NCI-H128 (cell line): Measurements from ENCODE around the gene ZNF565.
"Not testable (repeated sequence)": the region's sequence is repeated elsewhere in the genome, so short reads cannot be mapped to it uniquely, and the experiment has no call there.

Experiments used
- DNase-seq: peaks from one replicate; lab custom pipeline; 2025; ENCODE audit not compliant: unreplicated experiment; lab: John Stamatoyannopoulos, UW

ZNF565 gene

DNA sequence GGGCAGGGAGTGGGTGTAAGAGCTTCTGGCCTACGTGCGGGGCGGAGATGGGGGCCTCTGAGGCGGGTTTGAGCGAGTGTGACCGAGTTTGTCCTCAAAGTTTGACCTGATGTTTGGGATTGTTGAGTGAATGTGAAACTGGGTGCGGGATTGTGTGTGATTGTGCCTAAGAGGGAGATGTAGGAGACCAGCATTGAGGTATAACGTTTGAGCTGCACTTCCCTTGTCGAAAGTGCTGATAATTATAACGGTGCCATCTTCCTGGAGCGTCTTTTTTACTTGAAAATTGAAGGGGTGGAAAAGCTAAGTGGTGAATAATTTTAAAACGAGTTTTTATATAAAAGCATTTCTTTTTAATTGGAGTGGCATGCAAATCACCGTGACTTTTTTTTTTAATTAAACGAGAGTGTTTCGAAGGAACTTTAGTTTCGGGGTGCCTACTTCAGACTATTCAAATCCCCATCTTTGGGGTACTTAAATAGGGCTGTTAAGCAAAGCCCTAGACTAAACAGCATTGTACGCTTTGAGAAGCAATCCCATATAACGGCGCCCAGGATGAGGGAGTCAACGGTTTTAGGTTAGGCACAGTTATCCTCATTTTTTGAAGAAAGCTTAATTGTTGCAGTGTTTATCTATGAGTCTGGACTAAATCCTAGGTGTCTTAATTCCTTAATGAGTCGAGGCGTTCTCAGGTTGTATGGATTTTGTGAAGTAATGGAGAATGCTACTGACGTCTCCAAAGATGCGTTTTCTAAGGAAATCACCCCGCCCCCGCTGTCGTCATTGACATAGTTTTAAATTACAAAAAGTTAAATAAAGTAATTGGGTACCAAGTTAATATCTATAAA, 1.0 kb upstream of the ZNF565 start:
- DNase-seq = no peak

DNA sequence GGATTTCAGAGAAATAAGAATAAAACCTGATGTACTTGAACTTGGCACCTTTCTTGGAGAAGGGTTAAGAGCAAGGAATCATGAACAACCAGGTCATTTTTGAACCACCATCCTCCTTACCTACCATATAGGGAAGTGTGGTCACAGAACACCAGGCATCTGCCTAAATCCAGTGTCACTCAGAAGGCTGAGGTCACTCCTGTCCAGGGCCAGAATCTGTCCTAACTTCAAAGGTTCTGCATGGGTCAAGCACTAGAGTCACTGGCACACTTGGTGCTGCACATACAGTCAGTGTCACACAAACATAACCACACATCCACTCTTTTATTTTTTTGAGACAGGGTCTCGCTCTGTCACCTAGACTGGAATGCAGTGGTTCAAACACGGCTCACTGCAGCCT, 1.6 kb downstream of the ZNF565 start:
- no peak for DNase-seq

DNA sequence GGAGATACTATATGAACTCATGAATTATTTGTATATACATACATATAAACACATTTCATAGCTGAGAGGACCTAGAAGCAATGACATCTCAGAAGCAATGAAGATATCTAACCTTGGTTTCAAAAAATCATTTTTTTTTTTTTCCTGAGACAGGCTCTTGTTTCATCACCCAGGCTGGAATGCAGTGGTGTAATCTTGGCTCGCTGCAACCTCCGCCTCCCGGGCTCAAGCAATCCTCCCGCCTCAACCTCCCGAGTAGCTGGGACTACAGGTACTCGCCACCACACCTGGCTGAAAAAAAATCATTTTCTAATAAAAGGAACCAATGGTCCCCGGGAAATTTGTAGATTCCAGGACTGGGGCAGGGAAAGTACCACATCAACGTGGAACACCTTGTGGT, 4.0 kb downstream of the ZNF565 start:
- no peak for DNase-seq

DNA sequence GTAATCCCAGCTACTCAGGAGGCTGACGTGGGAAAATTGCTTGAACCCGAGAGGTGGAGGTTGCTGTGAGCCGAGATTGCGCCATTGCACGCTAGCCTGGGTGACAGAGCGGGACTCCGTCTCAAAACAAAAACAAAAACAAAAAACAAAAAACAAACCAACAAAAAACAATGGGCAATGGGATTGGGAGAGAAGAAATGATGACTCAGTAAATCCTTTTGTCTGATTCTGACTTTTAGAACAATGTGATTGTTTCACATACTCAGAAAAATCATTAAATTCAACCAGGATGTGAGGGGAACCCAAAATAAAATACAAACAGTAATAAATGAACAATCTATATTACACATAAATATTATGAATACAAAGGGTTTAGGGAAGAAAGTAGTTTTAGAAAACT, 5.1 kb downstream of the ZNF565 start:
- DNase-seq = no peak

DNA sequence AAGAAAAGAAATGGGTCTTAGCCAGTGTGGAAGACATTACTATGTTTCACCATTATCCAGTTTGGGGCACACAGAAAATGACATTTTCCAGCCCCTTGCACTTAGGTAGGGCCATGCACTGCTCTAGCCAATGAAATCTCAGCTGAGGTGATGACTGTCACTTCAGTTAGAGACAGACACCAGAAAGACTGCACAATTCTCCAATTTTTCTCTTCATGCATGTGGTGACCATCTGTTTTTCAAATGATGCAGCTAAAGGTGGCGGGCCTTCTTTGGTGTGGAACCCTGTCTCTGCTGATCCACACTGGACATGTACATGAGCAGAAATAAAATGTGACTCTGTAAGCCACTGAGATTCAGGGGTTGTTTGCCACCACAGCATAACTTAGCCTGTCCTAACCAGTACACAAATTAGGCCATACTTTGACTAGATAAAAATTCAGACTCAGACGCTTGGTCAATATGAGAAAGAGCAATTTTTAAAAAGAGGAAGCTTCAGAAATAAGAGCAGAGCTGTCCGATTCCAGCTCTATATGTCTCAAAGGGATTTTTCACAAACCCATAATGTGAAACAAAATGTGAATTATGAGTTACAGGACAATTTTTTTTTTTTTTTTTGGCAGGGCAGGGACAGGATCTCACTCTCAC, 6.7 kb downstream of the ZNF565 start:
- DNase-seq = no peak

DNA sequence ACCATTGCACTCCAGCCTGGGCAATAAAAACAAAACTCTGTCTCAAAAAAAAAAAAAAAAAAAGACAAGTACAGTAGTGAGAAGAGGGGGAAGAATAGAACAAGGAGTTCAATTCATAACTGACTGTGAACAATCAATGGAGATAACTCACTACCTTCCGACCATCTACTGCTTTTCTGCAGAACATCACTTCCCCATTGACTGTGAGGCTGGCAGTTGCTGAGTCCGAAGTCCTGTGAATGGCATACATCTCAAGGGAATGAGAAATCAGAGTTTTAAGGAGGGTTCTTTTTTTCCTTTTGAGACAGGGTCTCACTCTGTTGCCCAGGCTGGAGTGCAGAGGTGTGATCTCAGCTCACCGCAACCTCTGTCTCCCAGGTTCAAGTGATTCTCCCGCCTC, 11.2 kb downstream of the ZNF565 start:
- no peak for DNase-seq

DNA sequence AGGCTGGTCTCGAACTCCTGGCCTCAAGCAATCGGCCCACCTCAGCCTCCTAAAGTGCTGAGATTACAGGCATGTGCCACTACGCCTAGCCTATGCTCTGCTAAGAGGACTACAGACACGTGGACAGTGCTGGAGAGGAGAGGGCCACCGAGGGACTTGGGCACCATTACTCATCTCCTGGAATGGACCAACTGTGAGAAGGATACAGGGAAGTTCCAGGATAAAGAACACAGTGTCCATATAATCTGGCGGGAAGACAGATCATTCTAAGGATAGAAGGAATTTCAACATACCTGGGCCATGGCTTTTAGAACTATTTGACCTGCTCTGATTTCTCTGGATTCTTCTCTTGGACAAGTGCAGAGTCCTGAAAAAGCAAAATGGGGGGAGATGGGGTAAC, 12.8 kb downstream of the ZNF565 start:
- no peak for DNase-seq

DNA sequence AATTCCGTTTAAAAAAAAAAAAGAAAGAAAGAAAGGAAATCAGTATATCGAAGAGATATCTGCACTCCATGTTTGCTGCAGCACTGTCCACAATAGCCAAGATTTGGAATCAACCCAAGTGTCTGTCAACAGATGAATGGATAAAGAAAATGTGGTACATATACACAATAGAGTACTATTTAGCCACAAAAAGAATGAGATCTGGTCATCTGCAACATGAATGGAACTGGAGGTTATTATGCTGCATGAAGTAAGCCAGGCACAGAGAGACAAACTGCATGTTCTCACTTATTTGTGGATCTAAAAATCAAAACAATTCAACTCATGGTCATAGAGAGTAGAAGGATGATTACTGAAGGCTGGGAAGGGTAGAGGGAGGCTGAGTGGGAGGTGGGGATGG, 16.3 kb downstream of the ZNF565 start:
- no peak for DNase-seq

DNA sequence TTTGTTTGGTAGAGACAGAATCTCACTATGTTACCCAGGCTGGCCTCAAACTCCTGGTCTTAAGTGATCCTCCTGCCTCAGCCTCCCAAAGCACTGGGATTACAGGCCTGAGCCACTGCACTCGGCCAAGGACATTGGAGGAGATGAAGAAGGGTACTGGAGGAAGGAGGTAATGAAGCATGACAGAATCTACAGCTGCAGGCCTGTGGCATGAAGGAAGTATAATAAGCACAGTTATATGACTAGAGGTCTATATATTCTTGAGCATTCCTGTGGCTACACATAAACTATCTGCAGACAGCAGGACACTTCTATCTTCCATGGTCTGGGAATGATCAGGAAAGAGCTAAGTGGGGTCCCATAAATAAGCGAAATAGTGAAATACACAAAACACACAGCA, 18.2 kb downstream of the ZNF565 start:
- DNase-seq = no peak

DNA sequence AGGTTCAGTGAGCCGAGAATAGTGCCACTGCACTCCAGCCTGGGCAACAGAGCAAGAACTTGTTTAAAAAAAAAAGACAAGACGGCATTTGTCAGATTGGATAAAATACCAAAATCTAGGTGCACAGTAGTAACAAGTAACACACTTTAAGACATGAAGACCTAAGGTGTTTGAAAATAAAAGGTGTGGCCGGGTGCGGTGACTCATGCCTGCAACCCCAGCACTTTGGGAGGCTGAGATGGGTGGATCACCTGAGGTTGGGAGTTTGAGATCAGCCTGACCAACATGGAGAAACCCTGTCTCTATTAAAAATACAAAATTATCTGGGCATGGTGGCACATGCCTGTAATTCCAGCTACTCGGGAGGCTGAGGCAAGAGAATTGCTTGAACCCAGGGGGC, 27.7 kb downstream of the ZNF565 start:
- DNase-seq = not testable (repeated sequence)

DNA sequence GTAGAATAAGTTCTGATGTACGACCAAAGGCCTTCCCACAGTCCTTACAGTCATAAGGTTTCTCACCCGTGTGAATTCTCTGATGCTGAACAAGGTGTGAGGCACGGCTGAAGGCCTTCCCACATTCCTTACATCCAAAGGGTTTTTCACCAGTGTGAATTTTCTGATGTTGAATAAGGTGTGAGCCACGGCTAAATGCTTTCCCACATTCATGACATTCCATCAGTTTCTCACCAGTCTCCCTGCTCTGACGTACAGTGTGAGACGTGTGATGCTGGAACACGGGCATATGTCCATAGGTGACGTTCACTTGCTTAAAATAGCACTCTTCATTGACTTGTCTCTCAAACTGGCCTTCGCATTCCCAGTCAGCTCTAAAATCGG, 31.2 kb downstream of the ZNF565 start:
- no peak for DNase-seq

DNA sequence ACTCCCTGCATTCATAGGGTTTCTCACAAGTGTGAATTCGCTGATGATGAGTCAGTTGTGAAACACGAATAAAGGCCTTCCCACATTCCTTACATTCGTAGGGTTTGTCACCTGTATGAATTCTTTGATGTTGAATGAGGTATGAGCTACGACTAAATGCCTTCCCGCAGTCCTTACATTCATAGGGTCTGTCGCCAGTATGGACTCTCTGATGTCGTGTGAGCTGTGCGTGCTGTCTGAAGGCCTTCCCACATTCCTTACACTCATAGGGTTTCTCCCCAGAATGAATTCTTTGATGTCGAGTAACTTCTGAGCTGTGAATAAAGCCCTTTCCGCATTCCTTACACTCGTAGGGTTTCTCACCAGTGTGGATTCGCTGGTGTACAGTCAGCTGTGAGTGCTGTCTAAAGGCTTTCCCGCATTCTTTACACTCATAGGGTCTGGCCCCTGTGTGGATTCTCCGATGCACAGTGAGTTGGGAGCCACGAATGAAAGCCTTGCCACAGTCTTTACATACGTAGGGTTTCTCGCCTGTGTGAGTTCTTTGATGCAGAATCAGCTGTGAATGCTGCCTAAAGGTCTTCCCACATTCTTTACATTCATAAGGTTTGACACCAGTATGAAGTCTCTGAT, 31.7 kb downstream of the ZNF565 start:
- no peak for DNase-seq

DNA sequence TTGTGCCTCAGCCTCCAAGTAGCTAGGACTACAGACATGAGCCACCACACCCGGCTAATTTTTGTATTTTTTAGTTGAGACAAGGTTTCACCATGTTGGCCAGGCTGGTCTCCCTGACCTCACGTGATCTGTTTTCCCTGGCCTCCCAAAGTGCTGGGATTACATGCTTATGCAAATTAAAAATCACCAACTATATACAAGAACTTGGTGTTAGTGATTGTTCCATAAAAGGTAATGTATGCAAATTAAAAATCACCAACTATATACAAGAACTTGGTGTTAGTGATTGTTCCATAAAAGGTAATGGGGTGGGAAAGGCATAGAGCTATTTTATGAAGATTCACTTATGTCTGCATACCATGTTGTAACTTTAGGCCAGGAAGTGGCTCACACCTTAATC, 35.4 kb downstream of the ZNF565 start:
- DNase-seq = not testable (repeated sequence)

DNA sequence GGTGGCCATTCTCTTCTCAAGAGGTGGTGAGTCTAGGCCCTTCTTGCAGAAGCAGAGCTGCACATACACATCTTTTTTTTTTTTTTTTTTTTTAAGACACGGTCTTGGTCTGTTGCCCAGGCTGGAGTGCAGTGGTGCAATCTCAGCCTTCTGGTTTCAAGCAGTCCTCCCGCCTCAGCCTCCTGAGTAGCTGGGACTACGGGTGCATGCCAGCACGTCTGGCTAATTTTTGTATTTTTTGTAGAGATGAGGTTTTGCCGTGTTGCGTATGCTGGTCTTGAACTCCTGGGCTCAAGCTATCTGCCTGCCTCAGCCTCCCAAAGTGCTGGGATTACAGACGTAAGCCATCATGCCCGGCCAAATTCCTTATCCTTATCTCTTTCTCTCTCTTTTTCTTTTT, 40.6 kb downstream of the ZNF565 start:
- DNase-seq = not testable (repeated sequence)

DNA sequence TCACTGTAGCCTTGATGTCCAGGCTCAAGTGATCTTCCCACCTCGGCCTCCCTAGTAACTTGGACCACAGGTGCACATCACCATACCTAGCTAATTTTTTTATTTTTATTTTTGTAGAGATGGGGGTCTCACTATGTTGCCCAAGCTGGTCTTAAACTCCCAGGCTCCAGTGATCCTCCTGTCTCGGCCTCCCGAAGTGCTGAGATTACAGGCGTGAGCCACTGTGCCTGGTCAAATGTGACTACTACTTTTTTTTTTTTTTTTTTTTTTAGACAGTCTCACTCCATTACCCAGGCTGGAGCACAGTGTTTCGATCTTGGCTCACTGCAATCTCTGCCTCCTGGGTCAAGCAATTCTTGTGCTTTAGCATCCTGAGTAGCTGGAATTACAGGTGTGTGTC, 41.6 kb downstream of the ZNF565 start:
- DNase-seq = no peak

DNA sequence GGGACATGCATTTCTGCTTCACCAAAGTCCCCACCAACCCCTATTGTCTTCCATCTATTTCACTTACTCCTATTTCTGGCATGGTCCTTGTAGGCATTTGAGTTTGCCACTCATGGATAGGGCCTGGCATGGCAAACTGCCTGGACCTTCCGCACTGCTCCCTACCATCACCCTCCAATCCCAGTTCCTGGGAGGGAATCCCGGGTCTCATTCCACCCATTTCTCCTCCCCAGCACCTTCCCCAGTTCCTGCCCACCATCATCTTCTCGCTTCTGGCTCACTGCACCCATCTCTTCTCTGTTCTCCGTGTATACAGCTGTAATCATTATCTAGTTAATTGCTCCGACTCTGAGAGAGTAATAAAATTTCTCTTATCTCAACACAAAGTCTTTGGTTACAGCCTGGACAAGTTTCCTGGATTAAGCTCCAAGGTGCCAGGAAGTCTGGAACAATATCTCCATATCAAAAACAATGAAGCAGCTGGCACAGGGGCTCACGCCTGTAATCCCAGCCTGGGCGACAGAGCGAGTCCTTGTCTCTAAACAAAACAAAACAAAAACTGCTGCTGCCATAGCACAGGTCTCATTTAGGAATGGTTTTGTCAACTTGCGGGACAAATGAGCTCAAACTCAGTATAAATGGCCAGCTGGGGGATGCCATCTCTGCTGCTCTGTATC, 45.2 kb downstream of the ZNF565 start:
- no peak for DNase-seq

DNA sequence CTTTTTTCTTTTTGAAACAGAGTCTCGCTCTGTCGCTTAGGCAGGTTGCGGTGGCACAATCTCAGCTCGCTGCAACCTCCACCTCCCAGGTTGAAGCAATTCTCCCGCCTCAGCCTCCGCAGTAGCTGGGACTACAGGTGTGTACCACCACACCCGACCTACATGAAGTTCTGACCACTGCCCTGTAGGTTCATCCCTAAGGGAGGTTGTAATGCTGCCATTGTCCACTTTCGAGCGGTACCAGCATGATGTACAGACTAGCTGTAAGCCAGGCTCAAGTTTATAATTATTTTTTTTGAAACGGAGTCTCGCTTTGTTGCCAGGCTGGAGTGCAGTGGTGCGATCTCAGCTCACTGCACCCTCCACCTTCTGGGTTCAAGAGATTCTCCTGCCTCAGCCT, 50.7 kb downstream of the ZNF565 start:
- DNase-seq = no peak

DNA sequence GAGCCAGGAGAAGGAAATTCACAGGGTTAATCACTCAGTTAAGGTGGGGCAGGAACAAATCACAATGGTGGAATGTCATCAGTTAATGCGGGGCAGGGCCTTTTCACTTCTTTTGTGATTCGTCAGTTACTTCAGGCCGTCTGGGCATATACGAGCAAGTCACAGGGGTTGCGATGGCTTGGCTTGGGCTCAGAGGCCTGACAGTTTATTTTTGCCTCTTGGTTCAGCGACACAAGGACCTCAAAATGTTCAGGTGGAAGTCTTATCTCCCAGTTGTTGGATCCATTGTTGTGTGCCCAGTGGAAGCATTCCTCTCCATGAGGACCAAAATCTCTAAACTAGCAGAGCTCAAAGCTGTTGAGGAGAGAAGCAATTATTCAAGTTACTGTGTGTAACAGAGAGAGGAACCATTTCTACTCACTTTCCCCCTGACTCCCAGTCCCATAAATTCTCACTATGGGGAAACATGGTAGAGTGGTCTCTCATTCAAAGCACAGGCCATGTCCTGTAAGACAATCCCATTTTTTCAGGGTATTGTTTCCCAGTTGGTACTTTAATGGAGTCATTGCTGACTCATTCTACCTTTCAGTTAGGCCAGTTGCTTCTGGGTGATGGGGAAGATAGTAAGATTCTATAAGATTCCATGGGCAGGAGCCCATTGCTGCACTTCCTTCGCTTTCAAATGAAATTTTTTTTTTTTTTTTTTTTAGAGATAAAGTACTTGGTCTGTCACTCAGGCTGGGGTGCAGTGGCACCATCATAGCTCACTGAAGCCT, 53.5 kb downstream of the ZNF565 start:
- DNase-seq = no peak

DNA sequence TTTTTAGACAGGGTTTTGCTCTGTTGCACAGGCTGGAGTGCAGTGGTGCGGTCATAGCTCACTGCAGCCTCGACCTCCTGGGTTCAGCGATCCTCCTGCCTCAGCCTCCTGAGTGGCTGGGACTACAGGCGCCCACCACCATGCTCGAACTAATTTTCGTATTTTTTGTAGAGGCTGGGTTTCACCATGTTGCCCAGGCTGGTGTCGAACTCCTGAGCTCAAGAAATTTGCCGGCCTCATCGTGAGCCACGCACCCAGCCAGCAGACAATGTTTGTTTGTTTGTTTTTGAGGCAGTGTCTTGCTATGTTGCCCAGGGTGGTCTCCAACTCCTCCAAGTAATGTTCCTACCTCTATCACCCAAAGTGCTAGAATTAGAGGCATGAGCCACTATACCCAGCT, 61.3 kb downstream of the ZNF565 start:
- no peak for DNase-seq

DNA sequence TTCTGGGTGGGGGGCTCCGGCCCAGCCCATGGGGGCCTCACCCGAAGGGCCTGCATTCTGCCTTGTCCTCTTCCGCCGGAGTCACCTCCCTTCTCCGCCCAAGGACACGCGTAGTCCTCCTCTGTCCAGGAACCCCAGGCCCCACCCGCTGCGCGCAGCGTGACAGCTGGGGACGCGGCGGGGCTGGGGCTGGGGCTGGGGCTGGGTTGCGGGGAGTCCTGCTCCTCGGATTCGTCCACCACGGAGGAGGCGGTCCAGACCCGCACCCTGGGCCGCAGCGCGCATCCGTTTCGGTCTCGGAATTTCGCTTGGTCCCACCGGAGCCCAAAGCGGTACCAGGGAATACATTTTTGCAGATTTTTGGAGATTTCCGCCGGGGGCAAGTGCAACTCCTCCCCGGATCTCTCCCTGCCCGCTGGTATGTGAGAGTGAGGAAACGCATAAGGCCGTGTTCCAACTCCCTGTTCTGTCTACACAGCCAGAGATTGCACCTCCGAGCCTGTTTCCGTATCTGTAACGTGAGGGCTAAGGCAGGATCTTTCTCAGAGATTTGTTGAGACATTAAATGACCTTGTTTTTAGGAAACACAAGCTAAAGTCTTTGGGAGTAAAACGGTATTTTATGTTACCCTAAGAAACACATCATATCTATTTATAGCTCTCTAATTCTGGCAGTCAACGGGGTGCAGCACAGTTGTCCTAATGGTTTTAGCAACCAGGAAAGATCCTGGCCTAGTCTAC, 61.9 kb downstream of the ZNF565 start, which contains the start of gene COX7A1:
TSS of gene COX7A1 (minus strand) at position 96 of the 740 bp plus-strand sequence. CDS start at position 56, 40 bp downstream.
- no peak for DNase-seq
